GM18907 (cell line): ENCODE measurements around the gene TNXB.
"Not testable (repeated sequence)": the region's sequence is repeated elsewhere in the genome, so short reads cannot be mapped to it uniquely, and the experiment has no call there.

Source experiments
- ATAC-seq: cut with Tn5 transposase; IDR thresholded peaks from one replicate; pipeline ENCODE4 v1.9.1; 2021; ENCODE audit warnings: mild to moderate bottlenecking, moderate library complexity; ENCODE audit not compliant: unreplicated experiment

TNXB gene

DNA sequence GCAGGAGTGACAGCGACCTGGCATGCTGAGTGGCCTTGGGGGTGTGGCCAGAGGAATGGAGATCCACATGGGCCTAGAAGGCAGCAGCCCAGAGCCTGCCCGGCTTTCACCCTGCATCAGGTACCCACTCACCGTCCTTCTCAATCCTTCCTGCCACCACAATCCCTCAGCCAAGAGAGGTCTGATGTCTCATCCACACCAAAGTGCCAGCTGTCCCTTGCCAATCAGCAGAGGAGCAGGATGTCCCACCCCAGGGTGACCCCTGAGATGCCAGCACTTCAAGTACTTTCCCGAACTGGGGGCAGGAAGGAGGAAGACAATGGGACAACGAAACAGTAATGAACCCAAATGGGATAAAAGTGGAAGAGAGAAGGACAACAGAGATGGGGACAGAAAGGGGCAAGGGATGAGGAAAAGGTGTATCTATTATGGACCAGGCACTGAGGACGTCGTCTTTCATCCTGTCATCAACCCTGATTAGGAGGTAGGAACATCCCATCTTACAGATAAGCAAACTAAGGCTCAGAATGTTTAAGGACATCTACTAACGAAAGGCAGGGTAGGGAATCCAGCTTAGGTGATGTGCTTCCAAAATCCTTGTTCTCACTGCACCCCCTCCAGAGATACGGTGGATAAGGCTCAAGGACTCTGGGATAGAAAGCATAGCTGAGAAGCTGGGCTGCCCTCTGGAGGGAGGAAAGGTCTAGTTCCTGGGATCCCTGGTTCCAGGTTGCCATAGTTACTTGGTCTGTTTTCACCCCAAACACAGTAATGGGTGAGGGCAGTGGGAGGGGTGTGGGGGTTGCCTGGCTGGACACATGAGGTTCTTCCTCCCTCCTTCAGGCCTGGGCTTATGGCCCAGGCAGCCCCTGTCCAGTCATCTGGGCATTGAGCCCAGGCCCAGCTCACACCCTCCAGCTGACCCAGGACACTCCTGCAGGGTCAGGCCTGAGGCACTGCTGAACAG lies 4.5 kb upstream of the TNXB start:
- ATAC-seq: no peak

DNA sequence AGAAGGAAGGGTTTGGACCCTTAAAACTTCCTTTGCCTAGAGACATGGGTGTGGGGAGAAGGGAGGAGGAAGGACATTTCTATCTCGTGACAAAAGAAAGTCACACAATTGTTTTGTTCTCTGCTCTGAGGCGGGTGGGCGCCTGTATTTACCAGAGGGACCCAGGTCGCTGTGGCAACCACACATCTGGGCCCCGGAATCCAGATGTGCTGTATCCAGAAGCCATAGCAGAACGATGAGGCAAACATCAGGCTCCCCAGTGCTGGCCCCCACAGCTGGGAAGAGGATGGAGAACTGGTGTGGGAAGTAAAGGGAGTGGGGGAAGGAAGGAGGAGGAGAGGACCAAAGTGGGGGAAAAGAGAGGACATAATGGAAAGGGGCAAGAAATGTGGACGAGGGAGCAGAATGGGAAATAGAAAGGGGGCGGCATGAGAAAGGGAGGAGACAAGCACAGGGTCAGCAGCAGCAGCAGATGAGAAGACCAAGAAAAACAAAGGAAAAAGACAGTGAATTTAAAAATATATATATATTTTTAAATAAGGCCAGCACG lies 3.4 kb upstream of the TNXB start:
- ATAC-seq: no peak

DNA sequence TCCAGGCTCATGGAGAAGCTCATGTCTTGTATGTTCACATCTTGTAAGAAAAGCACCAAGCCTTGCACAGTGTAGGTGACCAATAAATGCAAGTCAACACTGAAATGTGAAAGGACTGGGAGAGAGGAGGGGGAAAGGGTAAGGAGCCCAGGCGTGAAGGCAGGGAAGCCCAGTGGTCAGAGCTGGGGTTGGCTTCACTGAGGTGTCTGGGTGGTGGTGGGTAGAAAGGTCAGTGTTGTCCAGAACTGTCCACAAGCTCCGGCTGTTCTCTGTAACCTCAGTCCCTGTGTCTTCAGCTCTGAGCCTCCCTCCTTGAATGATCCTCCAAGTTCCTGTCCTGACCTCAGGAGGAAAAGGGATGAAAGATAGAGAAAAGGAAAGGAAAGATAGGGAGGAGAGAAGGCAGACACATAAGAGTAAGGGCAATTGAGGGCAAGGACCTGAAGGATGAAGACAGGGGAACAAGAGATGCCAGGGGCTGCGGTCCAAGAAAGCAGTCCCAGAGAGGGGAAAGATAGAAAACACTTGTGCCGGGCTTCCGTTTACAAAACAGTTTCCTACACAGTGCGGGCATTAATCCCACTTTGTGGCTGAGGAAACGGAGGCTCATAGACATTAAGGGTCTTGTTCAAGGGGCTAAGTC lies 2.4 kb upstream of the TNXB start:
- ATAC-seq: no peak

DNA sequence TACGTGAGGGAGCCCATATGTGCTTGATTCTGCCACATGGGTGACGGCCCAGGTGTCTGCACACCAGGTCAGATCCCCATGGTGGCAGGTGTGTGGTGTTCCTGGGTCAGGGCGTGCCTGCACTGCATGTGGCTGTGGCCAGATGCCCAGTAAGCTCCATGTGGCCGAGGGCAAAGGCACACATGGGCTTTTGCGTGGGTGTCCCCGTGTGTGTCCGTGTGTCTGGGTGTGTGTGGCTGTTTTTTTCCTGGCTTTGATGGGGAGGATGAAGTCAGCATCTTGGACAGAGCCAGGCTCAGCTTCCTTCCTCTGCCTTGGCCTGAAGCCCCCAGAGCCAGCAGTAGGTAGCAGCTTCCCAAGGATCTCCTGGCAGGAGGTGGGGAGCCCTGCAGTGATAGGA lies 1.5 kb upstream of the TNXB start:
- ATAC-seq: no peak

DNA sequence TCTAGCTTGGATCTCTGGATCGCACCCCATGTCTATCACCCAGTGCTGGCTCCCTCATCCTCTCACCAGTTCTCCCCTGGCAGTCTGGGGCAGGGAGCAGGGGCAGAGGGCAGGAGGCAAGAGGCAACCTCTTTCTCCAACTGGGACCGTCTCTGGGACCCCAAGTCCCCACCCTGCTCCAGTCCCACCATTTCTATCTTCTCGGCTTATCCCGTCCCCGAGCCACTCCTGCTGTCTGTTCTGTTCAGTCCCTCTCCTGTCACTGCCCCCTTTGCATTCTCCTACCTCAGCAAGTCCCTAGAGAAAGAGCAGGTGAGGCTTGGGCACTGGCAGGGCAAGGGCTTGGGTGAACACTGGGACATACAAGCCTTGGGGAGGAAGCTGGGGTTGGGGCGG lies 625 bp upstream of the TNXB start:
- ATAC-seq: no peak

DNA sequence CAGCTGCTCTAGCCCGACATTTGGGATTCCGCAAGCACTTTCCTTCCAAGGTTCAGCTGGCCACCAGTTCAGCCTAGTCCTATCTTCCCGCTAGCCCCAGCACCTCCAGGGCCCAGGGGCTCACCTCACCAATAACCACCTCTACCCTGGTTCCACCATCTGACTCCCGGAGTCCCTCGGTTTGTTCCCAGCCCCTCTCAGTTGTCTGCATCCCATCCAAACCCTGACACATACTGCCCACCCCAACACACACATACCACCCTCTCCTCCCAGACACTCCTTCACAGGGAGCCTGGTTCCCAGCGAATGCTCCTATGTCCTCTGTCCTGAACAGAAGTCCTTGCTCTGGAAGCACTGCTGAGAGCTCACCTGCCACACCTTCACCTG lies 418 bp downstream of the TNXB start:
- ATAC-seq: no peak

DNA sequence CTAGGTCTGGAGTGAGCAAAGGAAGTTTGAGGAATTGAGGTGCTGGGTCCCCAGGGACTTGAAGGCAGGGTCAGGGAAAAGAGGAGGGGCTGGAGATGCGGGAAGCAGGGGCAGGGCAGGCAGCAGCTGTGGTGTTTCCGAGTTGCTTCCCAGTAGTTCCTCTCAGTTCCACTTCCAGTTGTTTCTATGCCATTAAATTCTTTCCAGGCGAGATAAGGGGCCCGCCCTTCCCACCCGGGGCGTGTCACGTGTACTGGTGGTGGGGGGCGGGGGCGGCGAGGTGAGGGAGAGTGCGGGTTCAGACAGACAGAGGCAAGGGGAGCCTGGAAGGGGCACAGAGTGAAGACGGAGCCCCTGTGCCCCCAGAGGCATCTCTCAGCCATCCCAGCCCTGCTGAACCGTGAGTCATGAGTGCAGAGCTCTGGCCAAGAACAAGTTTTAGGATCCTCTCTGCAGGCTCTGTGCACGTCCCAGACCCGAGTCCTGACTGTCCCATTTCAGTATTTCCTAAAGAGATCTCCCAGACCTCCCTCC lies 977 bp downstream of the TNXB start:
- ATAC-seq: no peak

DNA sequence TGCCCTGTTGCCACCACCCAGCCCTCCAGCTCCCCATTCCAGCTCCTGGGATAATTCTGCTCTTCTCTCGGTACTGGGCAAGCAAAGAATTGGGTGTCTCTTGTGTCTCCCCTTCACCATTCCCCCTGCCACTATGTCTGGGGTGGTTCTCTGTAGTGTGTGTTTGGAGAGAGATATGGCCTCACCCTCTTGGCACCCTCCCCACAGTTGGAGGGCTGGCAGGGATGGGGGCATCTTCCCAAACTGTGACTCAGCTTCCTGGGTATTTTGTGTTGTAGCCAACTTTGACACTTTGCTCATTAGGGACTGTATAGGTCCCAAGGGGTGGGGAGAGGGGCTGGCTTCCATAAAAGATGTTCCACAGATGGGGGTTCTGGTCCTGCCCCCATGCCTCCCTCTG lies 1.7 kb downstream of the TNXB start:
- ATAC-seq: no peak

DNA sequence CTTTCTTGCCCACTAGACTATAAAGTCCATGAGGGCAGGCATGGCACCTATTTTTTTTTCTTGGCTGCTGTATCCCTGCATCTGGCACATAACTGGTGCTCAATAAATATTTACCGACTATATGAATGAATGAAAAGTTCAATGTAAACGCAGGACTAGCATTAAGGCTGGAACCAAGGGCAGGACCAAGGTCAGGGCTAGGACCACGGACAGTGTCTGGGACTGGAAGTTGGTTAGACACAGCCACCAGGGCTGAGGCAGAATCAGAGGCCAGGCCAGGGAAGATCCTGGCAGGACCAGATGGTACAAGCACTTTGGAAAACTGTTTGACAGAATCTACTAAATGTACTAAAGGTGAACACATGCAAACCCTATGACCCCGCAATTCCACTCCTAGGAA lies 3.7 kb downstream of the TNXB start:
- no peak for ATAC-seq

DNA sequence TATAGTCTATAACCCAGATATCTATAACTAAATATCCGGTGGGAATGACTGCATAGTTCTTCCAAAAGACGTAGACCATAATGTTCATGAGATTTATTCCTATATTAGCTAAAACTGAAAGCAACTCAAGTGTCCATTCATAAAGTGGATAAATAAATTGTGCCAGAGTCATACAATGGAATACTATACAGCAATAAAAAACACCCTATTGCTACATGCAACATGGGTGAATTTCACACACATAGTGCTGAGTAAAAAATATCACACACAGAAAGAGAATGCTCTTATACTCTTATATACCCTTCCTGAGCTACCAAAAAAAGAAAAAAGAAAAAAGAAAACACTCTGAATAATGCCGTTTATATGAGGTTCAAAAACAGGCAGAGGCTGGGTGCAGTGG lies 6.9 kb downstream of the TNXB start:
- ATAC-seq: no peak

DNA sequence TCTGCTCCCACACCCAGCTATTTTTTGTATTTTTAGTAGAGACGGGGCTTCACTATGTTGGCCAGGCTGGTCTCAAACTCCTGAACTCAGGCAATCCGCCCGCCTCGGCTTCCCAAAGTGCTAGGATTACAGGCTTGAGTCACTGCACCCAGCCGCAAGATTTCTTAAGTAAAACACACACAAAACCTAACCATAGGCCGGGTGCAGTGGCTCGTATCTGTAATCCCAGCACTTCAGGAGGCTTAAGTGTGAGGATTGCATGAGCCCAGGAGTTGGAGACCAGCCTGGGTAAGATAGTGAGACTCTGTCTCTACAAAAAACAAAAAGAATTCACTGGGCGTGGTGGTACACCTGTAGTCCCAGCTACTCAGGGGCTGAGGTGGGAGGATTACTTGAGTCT lies 8.9 kb downstream of the TNXB start:
- ATAC-seq: not testable (repeated sequence)

DNA sequence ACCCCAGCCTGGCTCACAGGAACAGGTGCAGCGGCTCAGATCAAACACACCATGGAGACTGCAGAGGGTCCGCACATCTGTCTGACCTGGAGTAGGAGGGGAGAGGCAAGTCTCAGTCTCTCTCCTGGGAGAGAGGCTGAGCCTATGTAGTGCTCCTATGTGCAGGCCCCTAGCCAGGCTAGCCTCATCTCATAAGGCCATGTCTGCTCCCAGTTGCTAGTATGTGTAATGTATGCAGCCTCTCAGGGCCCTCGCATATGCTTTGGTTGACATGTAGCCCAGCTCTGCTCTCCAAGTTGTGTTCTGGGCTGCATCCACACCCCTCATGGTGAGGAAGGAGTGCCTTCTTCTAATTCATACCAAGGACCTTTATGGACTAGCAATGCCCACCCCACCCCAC lies 11.8 kb downstream of the TNXB start:
- no peak for ATAC-seq

DNA sequence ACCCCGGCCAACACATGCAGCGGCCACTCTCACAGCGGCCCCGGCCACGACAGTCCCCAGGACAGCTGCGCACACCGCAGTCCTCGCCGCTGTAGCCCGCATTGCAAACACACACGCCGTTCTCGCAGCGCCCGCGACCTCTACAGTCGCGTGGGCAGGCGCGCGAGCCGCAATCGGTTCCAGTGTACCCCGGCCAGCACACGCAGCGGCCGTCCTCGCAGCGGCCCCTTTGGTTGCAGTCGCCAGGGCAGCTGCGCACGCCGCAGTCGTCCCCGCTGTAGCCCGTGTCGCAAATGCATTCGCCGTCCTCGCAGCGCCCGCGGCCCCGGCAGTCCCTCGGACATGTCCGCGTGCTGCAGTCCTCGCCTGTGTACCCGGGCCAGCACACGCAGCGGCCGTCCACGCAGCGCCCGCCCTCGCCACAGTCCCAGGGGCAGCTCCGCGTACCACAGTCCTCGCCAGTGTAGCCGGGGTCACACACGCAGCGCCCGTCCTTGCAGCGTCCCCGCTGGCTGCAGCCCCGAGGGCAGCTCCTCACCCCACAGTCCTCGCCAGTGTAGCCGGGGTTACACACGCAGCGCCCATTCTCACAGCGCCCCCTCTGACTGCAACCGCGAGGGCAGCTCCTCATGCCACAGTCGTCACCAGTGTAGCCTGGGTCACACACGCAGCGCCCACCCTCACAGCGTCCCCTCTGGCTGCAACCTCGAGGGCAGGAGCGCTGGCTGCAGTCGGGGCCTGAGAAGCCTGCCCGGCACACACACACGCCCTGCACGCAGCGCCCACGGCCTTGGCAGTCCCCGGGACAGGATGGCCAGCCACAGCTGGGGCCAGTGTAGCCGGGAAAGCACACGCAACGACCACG lies 12.5 kb downstream of the TNXB start:
- ATAC-seq: no peak

DNA sequence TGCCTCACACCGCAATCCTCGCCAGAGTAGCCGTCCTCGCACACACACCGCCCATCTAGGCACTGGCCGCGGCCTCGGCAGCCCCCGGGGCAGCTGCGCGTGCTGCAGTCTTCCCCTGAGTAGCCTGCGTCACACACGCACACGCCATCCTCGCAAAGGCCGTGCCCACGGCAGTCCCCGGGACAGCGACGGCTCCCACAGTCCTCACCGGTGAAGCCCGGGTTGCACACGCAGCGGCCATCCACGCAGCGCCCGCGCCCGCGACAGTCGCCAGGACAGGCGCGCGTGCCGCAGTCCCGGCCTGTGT lies 13.1 kb downstream of the TNXB start:
- ATAC-seq: no peak

DNA sequence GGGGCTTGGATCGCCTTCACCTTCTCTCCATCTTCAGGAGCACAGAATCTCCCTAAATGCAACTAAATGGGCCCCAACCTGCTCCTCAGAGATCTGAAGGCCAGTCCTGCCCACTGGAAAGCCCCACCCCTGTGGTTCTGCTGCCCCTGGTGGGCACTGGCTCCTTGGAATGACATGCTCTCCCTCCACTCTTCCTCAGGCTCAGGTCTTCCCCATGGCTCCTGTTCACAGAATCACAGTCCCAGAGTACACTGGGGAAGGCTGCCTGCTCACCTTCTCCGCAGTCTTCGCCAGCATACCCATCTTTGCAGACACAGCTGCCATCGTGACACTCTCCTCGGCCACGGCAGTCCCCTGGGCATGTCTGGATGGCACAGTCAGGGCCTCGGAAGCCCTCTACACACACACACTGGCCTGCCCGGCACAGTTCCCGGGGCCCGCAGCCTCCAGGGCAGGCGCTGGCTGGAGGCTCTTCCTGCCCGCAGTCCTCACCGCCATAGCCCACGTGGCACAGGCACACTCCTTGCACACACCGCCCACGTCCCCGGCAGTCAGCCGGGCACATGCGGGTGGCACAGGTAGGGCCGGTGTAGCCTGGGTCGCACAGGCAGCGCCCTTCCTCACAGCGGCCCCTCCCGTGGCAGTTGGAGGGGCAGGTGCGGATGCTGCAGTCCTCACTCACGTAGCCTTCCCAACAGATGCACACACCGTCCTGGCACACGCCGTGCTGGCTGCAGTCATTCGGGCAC lies 13.6 kb downstream of the TNXB start:
- no peak for ATAC-seq

DNA sequence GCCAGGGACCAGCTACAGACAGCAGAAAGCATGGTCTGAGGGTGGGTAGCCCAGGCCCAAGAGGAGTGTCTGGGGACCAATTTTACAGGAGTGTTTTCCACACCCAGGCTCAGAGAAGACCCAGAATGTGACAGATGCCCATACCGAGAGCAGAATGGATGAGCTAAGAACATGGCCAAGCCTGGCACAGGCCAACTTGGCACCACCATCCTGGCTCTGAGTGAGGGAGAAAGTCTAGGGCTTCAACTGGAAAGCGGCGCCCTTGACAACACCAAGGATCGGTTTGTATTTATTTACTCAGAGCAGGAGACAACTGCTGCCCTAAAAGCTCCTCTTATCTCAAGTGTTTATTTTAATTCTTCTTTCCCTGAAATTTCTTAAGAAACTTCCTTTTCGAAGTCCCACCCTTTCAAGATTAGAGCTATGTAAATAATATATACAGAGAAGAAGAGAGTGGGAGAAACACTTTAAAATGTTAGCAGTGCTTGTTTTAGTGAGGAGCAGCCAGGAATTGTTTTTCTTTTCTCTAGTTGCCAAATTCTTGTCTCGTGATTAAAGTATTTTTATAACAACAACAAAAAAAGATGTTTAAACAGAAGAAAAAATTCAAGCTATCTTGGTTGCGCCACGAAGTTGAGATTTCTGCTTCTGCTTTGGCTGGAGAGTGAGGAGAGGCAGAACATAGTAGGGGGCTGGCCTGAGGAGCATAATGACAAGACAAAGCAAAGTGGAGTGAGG lies 16.2 kb downstream of the TNXB start:
- ATAC-seq: no peak

DNA sequence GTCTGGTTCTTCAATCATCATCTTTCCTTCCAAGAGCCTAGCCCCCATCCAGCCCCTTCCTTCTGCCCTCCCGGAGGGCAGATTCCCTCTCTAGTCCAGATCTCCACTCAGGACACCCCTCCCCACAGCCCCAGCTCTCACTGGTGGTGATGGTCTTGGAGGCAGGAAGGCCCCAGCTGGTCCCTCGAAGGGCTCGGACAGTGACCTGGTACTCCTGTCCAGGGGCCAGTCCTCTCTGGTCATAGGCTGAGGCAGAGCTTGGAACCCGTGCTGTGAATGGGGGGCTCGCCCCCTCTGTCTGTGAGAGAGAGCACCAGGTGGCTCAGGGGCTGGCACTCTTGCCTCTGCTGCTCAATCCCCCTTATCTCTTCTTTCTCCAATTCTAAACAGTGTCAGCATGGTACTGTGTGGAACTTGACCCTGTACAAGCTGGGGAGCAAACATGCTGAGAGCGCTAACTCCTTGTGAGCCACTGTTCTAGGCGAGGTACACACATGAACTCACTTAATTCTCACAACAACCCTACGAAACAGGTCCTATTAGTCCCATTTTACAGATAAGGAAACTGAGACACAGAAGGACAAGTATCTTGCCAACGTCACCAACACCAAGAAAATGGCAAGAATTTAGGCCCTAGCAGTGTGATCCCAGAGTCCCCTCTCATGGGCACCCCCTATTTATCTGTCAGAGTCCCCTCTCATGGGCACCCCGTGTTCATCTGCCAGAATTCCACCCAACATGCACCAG lies 19.9 kb downstream of the TNXB start:
- no peak for ATAC-seq

DNA sequence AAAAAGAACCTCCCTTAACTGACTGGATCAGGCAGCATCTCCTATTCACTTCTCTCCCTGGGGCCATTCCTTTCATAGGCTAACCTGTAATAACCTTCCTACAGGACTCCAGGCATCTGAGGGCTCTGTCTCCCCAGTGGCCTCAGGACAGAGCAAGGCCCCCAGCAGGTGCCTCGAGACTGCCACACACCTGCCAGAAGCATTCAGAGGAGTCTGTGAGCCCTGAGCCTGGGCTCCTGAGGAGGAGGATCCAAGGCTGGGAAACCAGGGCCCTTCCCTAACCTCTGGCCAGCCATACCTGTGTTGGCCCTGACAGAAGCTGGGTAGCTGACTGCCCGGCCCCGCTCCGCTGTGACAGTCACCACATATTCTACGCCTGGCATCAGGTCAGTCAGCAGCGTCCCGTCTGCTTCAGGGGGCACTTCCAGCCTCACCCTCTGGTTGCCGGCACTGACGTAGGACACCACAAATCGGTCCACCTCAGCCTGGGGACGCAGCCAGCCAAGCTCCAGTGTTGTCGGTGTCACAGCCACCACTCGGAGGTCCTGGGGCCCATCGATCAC lies 20.6 kb downstream of the TNXB start:
- no peak for ATAC-seq
